ENCODE results near the gene ITPR2. TPM values are rescaled to one million over a fixed set of nuclear protein-coding genes. Genes with fewer than 3 reads are reported as not detected.

The ITPR2 gene
- polyA plus RNA-seq, 1 of the 3 experiments (the other 2 are of a cell fraction) = 2.3 TPM

GRCh38 chr12:26790645-26790994 is 42.4 kb downstream of the ITPR2 start:
- no peaks in the 10 kb centered on the region for H3K9me3 ChIP-seq
- no peaks in the 10 kb centered on the region for H3K27me3 ChIP-seq (ENCODE audit: insufficient read depth)
- WGBS (ENCODE audit: low lambda C conversion rate) = 94% methylated on average over 1 of the region's 1 CpG
- peaks cover 30% of the 10 kb centered on the region for H3F3A ChIP-seq (replicated peaks; ENCODE audit: insufficient read depth)
- TF ChIP-seq EZH2phosphoT487 (IDR thresholded peaks at IDR 0.05; ENCODE audit: borderline replicate concordance, low read depth) = no peak
- TF ChIP-seq NRF1 (IDR thresholded peaks at IDR 0.05; ENCODE audit: low read depth, low read length) = no peak
- no peak for TF ChIP-seq FOXJ3 (CRISPR knock-in tag; IDR thresholded peaks at IDR 0.05)
- TF ChIP-seq ELF1 (IDR thresholded peaks at IDR 0.05) = no peak
- no peak for TF ChIP-seq SIN3A (IDR thresholded peaks at IDR 0.05; ENCODE audit: borderline replicate concordance, low read depth, low read length)
- no peak for TF ChIP-seq FOSL2 (IDR thresholded peaks at IDR 0.05; ENCODE audit: borderline replicate concordance, low read depth)
- TF ChIP-seq JUND (IDR thresholded peaks at IDR 0.05) = no peak
- TF ChIP-seq MEF2A (IDR thresholded peaks at IDR 0.05; ENCODE audit: borderline replicate concordance, low read depth) = no peak
- no peak for TF ChIP-seq CTCF (IDR thresholded peaks at IDR 0.05)
- no peak for TF ChIP-seq POLR2AphosphoS5 (IDR thresholded peaks at IDR 0.05; ENCODE audit: low read depth, low read length)
- TF ChIP-seq USF1 (IDR thresholded peaks at IDR 0.05; ENCODE audit: borderline replicate concordance, low read depth) = no peak
- TF ChIP-seq GABPA (IDR thresholded peaks at IDR 0.05; ENCODE audit: low read depth) = no peak
- TF ChIP-seq FOXM1 (IDR thresholded peaks at IDR 0.05; ENCODE audit: low read depth) = no peak
- TF ChIP-seq EP300 (IDR thresholded peaks at IDR 0.05; ENCODE audit: borderline replicate concordance in 1 of 2, low read depth in 1 of 2, low read length in 1 of 2) = no peak
- no peak for TF ChIP-seq TAF1 (IDR thresholded peaks at IDR 0.05; ENCODE audit: borderline replicate concordance, low read depth, low read length)
- no peak for TF ChIP-seq NFIC (IDR thresholded peaks at IDR 0.05; ENCODE audit: borderline replicate concordance)
- no peak for TF ChIP-seq ZBTB33 (IDR thresholded peaks at IDR 0.05; ENCODE audit: borderline replicate concordance, low read depth)
- H3K9ac ChIP-seq = no peak overlapping the region
- POLR2A ChIA-PET = no interaction called here
- no peaks in the 10 kb centered on the region for H3K36me3 ChIP-seq (replicated peaks in 1 of 2; ENCODE audit: control insufficient read depth in 1 of 2, insufficient read depth in 2 of 2, low read length in 1 of 2)
- CTCF ChIA-PET = interaction anchor here (1.6 kb wide), 1 partner anchor 9 kb away, joined by 4 read pairs; no protein-coding TSS in a partner anchor
- H3K9me2 ChIP-seq = no peaks in the 10 kb centered on the region
- no peak for DNase-seq
- H3K4me3 ChIP-seq (ENCODE audit: low read depth in 2 of 2, low read length in 1 of 2) = no peak overlapping the region
- no peak overlapping the region for H2AFZ ChIP-seq (ENCODE audit: low read depth)
- H3K4me1 ChIP-seq (ENCODE audit: control insufficient read depth in 1 of 2, insufficient read depth in 2 of 2, low read depth in 1 of 2, low read length in 1 of 2) = peaks cover 15 to 27% of the 10 kb centered on the region in 2 experiments
- no peaks in the 10 kb centered on the region for H3K79me2 ChIP-seq (ENCODE audit: insufficient read depth)
- H3K4me2 ChIP-seq = no peak overlapping the region
- H3K27ac ChIP-seq (ENCODE audit: low read depth in 2 of 2, low read length in 1 of 2) = peak overlapping the region in 1 of 2 experiments; percentile 39; a peak in 1 of 4 replicates
- H4K20me1 ChIP-seq (ENCODE audit: insufficient read depth) = no peaks in the 10 kb centered on the region
